PFSK-1 (cell line): ENCODE data around the gene ERBB4.

ENCODE experiments used
- POLR2AphosphoS5 ChIP-seq: IDR thresholded peaks from 2 replicates; pipeline ENCODE4 v1.6.1; 2012; ENCODE audit warnings: low read depth, mild to moderate bottlenecking, control low read depth, low read length, moderate library complexity
- REST ChIP-seq, 2 experiments: IDR thresholded peaks; 2 replicates each; pipeline versions ENCODE4 v1.6.1 to v1.8.0; 2011 to 2012; ENCODE audit warnings: low read depth in 2 of 2, low read length in 2 of 2, control low read depth in 1 of 2, inconsistent platforms in 1 of 2, mild to moderate bottlenecking in 1 of 2, moderate library complexity in 1 of 2; ENCODE audit not compliant: insufficient read depth in 1 of 2

GRCh38 chr2:212337036-212337435, 201.6 kb downstream of the ERBB4 start:
- no peak for TF ChIP-seq REST (IDR thresholded peaks at IDR 0.05; ENCODE audit: insufficient read depth in 1 of 2, low read depth in 2 of 2, low read length in 2 of 2)
- no peak for TF ChIP-seq POLR2AphosphoS5
